ENCODE data around the gene DHX58.

- TF ChIP-seq, protein P1, sequence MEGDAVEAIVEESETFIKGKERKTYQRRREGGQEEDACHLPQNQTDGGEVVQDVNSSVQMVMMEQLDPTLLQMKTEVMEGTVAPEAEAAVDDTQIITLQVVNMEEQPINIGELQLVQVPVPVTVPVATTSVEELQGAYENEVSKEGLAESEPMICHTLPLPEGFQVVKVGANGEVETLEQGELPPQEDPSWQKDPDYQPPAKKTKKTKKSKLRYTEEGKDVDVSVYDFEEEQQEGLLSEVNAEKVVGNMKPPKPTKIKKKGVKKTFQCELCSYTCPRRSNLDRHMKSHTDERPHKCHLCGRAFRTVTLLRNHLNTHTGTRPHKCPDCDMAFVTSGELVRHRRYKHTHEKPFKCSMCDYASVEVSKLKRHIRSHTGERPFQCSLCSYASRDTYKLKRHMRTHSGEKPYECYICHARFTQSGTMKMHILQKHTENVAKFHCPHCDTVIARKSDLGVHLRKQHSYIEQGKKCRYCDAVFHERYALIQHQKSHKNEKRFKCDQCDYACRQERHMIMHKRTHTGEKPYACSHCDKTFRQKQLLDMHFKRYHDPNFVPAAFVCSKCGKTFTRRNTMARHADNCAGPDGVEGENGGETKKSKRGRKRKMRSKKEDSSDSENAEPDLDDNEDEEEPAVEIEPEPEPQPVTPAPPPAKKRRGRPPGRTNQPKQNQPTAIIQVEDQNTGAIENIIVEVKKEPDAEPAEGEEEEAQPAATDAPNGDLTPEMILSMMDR (IDR thresholded peaks at IDR 0.05 in 8 of 11, conservative IDR thresholded peaks at IDR 0.05 in 3 of 11) = no peak
- TF ChIP-seq POLR2AphosphoS5 (IDR thresholded peaks at IDR 0.05) (no peak), POLR2A (IDR thresholded peaks at IDR 0.05) (no peak)
Measured at GRCh38 chr17:42146911-42147607, 34.5 kb upstream of the DHX58 start.

Data from spleen (tissue), 7 donors.